Prostate gland (tissue), 2 donors: ENCODE data around the gene ITGB8. TPM values are rescaled to one million over a fixed set of nuclear protein-coding genes. Genes with fewer than 3 reads are reported as not detected.
A peak's percentile ranks its signal among the peaks of the same experiment; 100 is the strongest.

Experiments used
- DNase-seq: peaks from one replicate; pipeline ENCODE4 v3.0.0-alpha.2; 2019; ENCODE audit warnings: low spot score
- H3K27ac ChIP-seq, 2 donors: fragments of 200-600 bp; sonication (generic); 2 replicates each; pipeline ENCODE4 v1.5.1; 2017 to 2019
- H3K27me3 ChIP-seq: fragments of 200-600 bp; sonication (generic); replicated peaks from 2 replicates; pipeline ENCODE4 v1.5.1; 2019; ENCODE audit not compliant: insufficient read depth
- H3K36me3 ChIP-seq, 2 donors: fragments of 200-600 bp; sonication (generic); 1 replicate in 1 of 2; 2 replicates in 1 of 2; pipeline versions ENCODE4 v1.5.1 to v1.8.1; 2017 to 2019
- H3K4me1 ChIP-seq: fragments of 200-600 bp; sonication (generic); replicated peaks from 2 replicates; pipeline ENCODE4 v1.5.1; 2019
- H3K4me3 ChIP-seq, 2 donors: fragments of 200-600 bp; sonication (generic); 2 replicates each; pipeline ENCODE4 v1.5.1; 2017 to 2019
- H3K9me3 ChIP-seq: fragments of 200-600 bp; sonication (generic); 2 replicates; pipeline ENCODE4 v1.5.1; 2017
- CTCF ChIP-seq, 4 experiments: fragments of 200-600 bp in 2 of 4; fragments of 450-650 bp in 2 of 4; sonication (generic) in 2 of 4; IDR thresholded peaks; 1 replicate in 3 of 4; 2 replicates in 1 of 4; pipeline ENCODE4 v1.5.1; 2016 to 2019; ENCODE audit warnings: antibody characterized with exemption in 4 of 4, mild to moderate bottlenecking in 2 of 4, moderate library complexity in 2 of 4
- POLR2A ChIP-seq: fragments of 450-650 bp; IDR thresholded peaks from one replicate; pipeline ENCODE4 v1.6.1; 2016; ENCODE audit warnings: antibody characterized with exemption, mild to moderate bottlenecking
- POLR2AphosphoS5 ChIP-seq: sonication (generic); formaldehyde crosslinking; IDR thresholded peaks from one replicate; pipeline ENCODE4 v1.6.1; 2017; ENCODE audit warnings: antibody characterized with exemption
- WGBS: methylation state at CpG from one replicate; pipeline ENCODE4 v1.1.5; 2018; 5-methylcytosine and 5-hydroxymethylcytosine counted together
- intact Hi-C: fragments of 100-400 bp; cut with DNase I; formaldehyde crosslinking; loops from one replicate; pipeline ENCODE4 v1.14.2; 2022
- total RNA-seq, 2 donors: library from RNA; depleted of rRNA; stranded (reverse); fragments of >200 nt; gene quantifications; one replicate each; pipeline ENCODE4 v1.1.0, GENCODE V29; 2016

The ITGB8 gene
- total RNA-seq, 2 donors from 2014 or later: 50.3 to 99.5 TPM

DNA sequence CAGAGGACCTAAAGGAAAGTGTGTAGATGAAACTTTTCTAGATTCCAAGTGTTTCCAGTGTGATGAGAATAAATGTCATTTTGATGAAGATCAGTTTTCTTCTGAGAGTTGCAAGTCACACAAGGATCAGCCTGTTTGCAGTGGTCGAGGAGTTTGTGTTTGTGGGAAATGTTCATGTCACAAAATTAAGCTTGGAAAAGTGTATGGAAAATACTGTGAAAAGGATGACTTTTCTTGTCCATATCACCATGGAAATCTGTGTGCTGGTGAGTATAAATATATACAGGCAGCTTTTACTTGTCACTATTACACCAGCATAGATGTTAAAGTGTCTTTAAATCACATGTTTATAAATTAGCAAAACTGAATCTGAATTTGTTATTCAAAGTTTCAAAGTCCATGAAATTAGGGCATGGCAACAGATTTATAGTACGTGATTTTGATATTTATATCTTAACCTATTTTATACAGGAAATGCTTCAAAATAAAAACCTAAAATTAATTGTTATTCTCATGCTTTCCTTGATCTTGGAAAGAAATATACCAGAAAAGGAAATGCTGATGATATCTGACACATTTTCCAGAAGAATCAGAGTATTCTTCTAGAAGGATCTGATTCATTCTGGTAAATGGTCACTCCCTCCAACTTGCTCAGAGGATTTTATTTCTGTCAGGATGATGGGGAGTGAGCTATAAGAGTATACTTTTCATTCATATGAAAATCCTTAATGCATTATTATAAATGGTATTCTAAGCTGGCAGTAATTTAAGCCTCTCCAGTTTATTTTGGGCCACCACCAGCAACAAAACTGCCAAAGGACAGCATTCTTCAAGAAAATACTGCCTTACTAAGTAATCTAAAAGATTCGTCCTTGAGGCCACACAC is 71.4 kb downstream of the ITGB8 start:
- Histone ChIP-seq H3K27me3 (no peaks in the 10 kb centered on the region), H3K9me3 (no peaks in the 10 kb centered on the region), H3K4me3 (no peak overlapping the region), H3K36me3 (no peaks in the 10 kb centered on the region), H3K4me1 (no peaks in the 10 kb centered on the region), H3K27ac (no peak overlapping the region)
- DNase-seq: no peak
- WGBS: 45% methylated on average over 3 of the region's 3 CpGs
- intact Hi-C loops: loop anchor here (10.0 kb wide), 1 partner anchor 67 kb away; the partner anchor contains the start of gene ITGB8
- TF ChIP-seq POLR2AphosphoS5: no peak
- no peak for TF ChIP-seq CTCF (IDR thresholded peaks at IDR 0.05)
- no peak for TF ChIP-seq POLR2A

- WGBS: 73% methylated on average over 4 of the region's 4 CpGs
- intact Hi-C loops: loop anchor here (10.0 kb wide), 1 partner anchor 68 kb away; the partner anchor contains the start of gene ITGB8
These were observed 72.1 kb downstream of the ITGB8 start for GRCh38 chr7:20402747-20403230.

GRCh38 chr7:20403331-20403730 is 72.6 kb downstream of the ITGB8 start:
- Histone ChIP-seq H3K9me3 (no peaks in the 10 kb centered on the region), H3K4me3 (no peak overlapping the region), H3K4me1 (no peaks in the 10 kb centered on the region), H3K27me3 (no peaks in the 10 kb centered on the region), H3K27ac (no peak overlapping the region), H3K36me3 (no peaks in the 10 kb centered on the region)
- WGBS: 58% methylated on average over 3 of the region's 3 CpGs
- DNase-seq: no peak
- TF ChIP-seq CTCF (IDR thresholded peaks at IDR 0.05) (no peak), POLR2AphosphoS5 (no peak), POLR2A (no peak)
- intact Hi-C loops: loop anchor here (10.0 kb wide), 1 partner anchor 69 kb away; the partner anchor contains the start of gene ITGB8

More at GRCh38 chr7:20402747-20403230, 72.1 kb downstream of the ITGB8 start:
- Histone ChIP-seq H3K4me3 (no peak overlapping the region), H3K27ac (no peak overlapping the region), H3K9me3 (no peaks in the 10 kb centered on the region), H3K27me3 (no peaks in the 10 kb centered on the region), H3K36me3 (no peaks in the 10 kb centered on the region), H3K4me1 (no peaks in the 10 kb centered on the region)
- TF ChIP-seq POLR2A (no peak), CTCF (IDR thresholded peaks at IDR 0.05) (peak in 2 of 4 experiments; percentile 31 to 38), POLR2AphosphoS5 (no peak)
- no peak for DNase-seq

- H3K36me3 ChIP-seq: no peaks in the 10 kb centered on the region
- 90% methylated on average over 6 of the region's 6 CpGs for WGBS
- no peak overlapping the region for H3K27ac ChIP-seq
- H3K4me3 ChIP-seq: no peak overlapping the region
- TF ChIP-seq POLR2A (no peak), CTCF (IDR thresholded peaks at IDR 0.05) (no peak), POLR2AphosphoS5 (no peak)
- H3K9me3 ChIP-seq: no peaks in the 10 kb centered on the region
- no peaks in the 10 kb centered on the region for H3K27me3 ChIP-seq
- intact Hi-C loops: loop anchor here (10.0 kb wide), 1 partner anchor 70 kb away; the partner anchor contains the start of gene ITGB8
- H3K4me1 ChIP-seq: no peaks in the 10 kb centered on the region
- DNase-seq: no peak
These were observed 73.6 kb downstream of the ITGB8 start for GRCh38 chr7:20404320-20404719.
